Fibroblast of peridontal ligament (primary cell): ENCODE results near the gene SVIL.

Experiments
- DNase-seq: peaks from one replicate; pipeline ENCODE4 v3.0.0-alpha.2; 2010; ENCODE audit errors: extremely low read depth

SVIL gene

GRCh38 chr10:29415876-29416275, 218.9 kb downstream of the SVIL start:
- DNase-seq, result no peak

DNA sequence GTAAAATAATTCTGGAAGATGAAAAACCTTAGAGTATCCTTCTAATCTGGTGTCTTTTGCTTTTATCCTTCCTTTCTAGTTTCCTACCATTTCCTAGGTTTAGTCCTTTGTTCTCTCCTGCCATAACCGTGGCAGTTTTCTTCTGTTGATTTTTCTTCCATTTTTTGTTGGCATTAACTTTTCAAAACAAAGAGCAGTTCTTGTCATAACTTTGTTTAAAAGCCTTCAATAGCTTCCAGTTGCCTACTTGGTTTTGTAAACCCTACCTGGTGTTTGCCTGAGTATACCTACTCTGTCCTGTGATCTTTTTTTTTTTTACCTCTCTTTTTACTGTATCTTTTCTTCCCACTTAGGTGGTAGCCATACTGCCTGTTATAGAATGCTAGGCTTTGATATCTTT, 220.3 kb downstream of the SVIL start:
- DNase-seq, result no peak

DNA sequence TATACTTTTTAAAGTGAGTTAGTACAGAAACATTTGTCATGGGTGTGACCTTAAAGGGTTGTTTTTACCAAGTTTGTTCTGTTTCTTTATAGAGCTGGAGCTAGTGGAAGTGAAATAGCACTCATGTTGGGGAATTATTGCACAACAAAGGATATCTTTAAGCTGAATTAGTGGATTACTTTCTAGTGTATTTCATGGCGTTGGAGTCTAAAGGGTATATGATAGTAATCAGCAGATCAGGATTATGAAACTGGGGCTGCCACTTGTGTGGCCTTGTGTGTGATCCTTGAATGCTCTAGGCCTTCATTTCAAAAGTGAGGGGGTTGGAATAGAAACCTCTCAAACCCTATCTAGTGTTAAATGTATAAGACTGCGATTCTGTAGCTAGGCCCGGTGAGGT, 222.3 kb downstream of the SVIL start:
- peak; percentile 56 for DNase-seq

- DNase-seq, result no peak
Measured at GRCh38 chr10:29411666-29412315, 223.0 kb downstream of the SVIL start.

DNA sequence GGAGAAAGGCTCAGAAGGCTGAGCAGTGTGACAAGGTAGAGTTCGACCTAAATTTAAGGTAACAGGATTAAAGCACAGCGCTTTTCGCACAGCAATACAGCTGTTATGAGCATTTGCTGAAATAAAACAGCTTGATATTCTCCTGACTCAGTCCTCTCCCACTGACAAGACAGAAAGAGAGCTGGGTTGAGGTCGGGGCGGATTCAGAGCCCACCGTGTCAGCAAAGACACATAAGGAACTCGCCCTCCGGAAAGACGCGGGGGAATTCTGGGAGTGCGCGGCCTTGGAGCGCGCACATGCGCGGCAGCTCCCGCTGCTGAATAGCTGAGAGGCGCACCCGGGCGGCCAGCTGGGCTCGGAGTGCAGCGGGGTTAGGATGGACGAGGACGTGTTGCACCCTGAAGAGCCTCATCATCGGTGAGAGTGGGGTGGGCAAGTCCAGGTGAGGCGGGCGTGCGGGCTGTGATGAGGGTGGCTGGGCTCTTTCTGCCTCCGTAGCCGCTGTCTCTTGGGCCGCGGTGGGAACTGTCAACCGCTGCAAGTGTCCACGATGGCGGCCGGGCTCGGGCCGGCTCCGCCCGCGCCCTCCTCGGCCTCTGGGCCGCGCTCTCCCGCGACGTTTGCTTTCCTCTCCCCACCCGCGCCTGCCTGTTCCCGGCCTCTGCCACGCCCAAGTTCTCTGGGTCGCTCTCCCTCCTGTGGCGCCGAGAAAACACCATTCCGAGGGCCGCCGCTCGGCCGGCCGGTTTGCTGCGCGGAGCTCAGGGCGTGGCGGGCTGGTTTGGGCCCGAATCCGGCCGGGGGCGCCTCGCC, 225.3 kb downstream of the SVIL start:
- peak; percentile 67 for DNase-seq

DNA sequence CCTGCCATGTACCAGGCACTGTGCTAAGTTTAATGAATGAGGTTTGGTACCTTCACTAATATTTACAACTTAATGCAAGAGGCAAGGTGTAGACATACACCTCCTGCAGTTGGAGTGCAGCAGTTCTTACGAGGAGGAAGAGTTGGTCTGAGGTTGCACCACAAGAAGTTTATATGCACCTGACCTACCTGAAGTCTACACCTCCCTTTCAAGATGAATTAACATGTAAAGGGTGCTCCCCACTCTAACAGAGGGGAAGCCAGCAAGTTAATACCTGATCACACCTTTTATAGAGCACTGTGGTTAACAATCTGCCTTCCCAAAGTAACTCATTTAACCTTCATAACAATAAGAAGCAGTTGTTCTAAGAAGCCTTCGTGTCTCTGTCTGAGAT, 225.9 kb downstream of the SVIL start:
- DNase-seq, result no peak
